ENCODE results near the gene ADD1. TPM values are rescaled to one million over a fixed set of nuclear protein-coding genes. Genes with fewer than 3 reads are reported as not detected.

Gene ADD1
- polyA plus RNA-seq, 3 donors: 254 to 268 (median 264) TPM

DNA sequence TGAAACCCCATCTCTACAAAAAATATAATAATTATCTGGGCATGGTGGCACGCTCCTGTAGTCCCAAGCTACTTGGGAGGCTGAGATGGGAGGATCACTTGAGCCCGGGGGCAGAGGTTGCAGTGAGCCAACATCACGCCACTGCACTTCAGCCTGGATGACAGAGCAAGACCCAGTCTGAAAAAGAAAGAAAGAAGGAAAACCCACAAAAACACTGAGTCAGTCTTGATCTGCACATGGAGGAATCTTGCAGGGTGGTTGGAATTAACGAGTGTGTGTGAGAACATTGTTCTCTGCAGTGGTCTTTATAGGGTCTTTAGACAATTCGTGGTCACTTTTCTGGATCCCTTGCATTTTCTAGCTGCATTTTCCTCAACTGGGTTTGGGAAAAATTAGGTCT lies 23.2 kb downstream of the ADD1 start:
- no peak for DNase-seq (ENCODE audit: extremely low read depth in 1 of 11, low read depth in 9 of 11, low spot score in 4 of 11)

DNA sequence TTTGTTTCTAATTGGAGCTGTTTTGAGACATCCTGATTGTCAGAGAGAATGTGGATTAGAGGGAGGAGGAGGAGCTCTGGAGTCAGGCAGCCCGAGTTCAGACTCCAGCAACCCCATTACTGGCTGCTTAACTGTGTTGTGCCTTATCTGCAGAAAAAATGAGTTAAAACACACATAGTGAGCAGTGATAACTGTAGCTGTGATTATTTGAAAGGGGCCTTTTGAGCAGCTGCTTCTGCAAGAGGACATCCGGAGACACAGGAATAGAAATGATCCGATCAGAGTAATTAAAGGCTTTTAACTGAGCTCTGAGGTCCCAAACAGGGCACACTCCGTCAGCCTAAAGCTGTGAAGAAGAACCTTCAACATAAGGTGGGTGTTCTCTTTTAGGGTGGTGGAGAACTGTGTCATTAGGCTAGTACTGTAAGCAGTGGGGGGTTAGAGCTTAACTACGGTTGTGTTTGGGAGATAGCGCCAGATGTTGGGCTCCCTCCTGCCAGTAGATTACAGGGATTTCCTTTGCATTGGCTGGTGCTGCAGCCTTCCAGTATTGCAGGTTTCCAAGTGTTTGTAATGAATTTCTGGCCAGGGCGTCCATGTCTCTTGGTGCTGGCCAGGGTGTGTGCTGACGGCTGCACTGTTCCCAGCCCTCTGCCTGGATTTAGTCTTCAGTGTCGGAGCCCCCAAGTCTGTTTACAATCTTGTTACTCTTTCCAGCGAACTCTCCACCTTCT lies 24.3 kb downstream of the ADD1 start:
- no peak for DNase-seq (ENCODE audit: extremely low read depth in 1 of 11, low read depth in 9 of 11, low spot score in 4 of 11)

DNA sequence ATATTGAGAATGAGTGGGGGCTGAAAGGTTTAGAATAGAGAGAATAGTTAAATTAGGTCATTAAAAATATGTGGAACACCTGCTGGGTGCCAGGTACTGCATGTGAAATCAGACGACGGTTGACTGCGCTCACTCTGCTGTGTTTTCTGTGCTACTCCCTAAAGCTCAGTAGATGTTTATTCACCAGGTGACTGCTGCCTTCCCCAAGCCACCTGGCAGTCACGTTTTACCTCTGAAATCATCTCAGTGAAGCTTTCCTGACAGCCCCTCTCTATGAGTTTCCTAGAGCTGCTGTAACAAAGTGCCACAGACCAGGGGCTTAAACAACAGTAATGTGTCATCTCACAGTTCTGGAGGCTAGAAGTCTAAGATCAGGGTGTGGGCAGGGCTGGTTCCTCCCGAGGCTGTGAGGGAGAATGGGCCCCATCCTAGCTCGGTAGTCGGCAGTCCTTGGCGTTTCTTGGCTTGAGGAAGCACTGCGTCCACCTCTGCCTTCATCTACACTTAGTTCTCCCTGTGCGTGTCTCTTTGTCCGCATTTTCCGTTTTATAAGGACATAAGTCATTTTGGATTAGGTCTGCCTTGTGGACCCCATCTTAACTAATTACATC lies 25.3 kb downstream of the ADD1 start:
- DNase-seq (ENCODE audit: extremely low read depth in 1 of 11, low read depth in 9 of 11, low spot score in 4 of 11): no peak

DNA sequence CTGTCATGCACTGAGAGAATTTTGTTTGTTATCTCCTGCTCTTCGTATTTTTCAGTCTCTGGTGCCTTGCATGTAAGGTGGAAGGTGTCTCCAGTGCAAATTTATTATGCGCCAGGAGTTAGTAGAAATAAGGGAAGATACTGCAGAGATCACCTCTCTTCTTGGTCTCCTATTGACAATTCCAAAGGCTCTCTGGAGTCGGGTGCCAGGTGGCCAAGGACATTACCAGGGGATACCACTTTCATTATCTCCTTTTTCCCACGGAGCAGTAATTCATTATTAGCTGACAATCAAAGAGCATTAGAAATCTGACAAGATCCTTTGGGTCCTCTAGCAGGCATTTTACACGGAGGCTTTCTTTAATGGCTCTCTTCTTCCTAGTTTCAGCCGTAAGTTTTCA lies 26.0 kb downstream of the ADD1 start:
- DNase-seq (ENCODE audit: extremely low read depth in 1 of 11, low read depth in 9 of 11, low spot score in 4 of 11): no peak

DNA sequence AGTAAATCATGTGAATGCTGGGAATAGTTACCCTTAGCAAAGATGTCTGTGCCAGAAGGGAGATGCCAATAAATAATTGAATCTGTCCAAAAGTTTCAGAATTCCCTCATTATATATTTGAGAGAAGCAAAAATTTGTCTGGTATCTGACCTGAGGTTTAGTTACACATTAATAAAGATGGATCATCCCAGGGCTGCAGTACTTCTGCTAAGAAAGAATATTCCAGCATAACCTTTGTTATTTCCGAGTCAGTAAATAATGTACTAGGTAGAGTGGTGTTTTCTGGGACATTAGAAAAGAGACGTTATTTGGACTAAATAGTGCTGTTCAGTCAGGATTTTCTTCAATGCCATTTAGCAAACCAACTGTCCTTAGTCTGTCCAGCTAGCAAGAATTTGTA lies 26.4 kb downstream of the ADD1 start:
- no peak for DNase-seq (ENCODE audit: extremely low read depth in 1 of 11, low read depth in 9 of 11, low spot score in 4 of 11)

DNA sequence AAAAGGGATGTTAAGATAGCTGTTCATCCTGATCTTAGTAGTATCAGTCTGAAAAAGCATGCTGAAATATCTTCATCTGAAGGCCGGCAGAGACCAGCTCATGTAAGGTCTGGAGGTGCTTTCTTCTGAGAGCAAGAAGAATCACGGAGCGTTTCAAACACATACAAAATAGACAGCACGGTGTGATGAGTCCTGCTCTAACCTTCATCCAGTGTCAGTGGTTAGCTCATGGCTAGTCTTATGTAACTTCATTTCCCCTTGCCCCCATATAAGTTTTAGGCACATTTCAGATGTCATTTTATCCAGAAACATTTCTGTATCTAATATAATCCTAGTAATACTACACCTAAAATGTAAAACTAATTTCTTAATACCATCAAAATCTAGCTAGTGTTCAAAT lies 27.8 kb downstream of the ADD1 start:
- DNase-seq (ENCODE audit: extremely low read depth in 1 of 11, low read depth in 9 of 11, low spot score in 4 of 11): no peak

DNA sequence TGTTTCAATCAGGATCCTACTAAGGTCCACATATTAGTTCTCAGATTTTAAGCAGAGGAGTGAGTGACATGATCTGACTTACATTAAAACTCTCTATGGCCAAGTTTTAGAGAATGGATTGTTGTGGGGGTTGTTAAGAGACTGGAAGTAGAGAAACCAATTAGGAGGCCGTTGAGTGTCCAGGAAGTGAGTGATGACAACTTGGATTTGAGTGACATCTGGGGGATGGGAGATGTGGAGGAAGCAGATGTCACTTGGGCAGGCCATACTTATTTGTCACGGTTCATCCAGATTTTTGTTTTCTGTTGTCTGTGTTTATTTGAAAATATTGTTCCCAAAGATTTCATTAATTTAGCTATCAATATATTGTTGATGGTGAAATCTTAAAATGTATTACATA lies 28.3 kb downstream of the ADD1 start:
- DNase-seq (ENCODE audit: extremely low read depth in 1 of 11, low read depth in 9 of 11, low spot score in 4 of 11): no peak

DNA sequence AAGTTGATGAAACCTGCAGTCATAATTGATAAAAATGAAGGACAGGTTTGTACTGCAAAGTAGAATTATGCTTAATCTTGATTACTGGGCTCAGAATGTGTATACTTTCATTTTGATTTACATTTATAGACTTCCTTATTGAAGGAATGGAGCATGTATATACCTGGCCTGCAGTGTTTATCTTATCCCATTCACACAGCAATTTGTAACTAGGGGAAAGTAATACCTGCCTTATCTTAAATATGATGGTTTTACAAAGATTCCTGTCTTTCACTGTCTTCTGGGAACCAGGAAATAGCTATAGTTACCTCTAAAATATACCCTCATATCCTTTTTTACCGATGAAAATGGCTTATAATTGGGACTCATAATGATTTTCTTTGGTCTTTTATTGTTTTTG lies 29.7 kb downstream of the ADD1 start:
- DNase-seq (ENCODE audit: extremely low read depth in 1 of 11, low read depth in 9 of 11, low spot score in 4 of 11): no peak

DNA sequence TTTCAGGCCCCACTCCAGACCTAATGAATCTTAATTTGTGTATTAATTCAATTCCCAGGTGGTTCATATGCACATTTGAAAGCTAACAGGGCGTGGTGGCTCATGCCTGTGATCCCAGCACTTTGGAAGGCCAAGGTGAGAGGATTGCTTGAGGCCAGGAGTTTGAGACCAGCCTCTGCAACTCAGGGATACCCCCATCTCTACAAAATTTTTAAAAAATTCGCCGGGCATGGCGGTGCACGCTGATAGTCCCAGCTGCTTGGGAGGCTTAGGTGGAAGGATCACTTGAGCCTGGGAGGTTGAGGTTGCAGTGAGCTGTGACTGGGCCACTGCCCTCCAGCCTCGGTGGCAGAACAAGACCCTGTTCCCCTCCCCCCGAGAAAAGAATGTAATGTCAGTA lies 31.2 kb downstream of the ADD1 start:
- DNase-seq (ENCODE audit: extremely low read depth in 1 of 11, low read depth in 9 of 11, low spot score in 4 of 11): no peak

DNA sequence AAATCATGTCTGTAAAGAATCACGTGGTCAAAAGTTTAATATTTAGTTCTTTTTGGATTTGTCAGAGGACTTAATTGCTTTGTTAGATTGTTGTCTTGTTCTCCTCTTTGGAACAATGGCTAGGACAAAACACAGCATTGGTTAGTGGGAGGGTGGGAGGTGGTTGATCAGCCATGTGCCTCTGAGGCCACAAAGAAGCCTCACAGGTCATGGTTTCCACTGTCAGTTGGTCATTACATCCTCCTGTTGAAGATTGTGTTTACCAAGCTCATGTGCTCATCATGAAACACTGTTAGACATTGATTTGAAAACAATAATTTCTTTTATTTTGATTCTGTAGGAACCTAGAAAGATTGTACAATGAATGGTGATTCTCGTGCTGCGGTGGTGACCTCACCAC lies 31.9 kb downstream of the ADD1 start:
- no peak for DNase-seq (ENCODE audit: extremely low read depth in 1 of 11, low read depth in 9 of 11, low spot score in 4 of 11)

DNA sequence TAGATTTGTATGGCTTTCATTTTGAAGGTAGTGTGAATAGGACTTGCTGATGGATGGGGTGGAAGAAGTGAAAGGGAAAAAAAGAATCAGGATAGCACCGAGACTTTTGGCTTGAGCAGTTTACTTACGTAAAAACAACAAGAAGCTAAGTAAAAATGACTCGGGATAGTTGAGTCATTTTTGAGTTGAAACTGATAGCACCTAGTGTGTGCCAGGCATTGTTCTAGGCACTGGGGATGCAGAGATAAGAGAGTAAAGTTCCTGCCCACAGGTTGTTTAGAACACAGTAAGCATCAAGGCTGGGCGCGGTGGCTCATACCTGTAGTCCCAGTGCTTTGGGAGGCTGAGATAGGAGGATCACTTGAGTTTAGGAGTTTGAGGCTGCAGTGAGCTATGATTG lies 34.7 kb downstream of the ADD1 start:
- DNase-seq (ENCODE audit: extremely low read depth in 1 of 11, low read depth in 9 of 11, low spot score in 4 of 11): no peak

DNA sequence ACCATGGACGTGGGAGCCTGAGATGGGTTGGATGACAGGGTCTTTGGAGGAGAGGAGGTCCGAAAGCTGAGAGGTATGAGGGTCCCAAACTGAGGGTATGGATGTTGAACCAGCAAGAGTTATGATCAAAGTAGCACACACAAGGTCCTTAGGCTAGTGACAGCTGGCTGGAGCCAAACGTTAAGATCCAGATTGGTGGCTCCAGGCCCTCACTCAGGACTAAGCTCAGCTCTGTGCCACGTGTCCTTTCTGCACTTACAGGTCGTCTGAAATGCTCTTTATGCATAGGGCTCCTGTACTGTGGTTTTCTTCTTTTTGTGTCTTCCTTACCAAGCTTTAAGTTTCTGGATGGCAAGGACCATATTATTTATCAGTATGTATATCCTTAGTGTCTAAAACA lies 35.4 kb downstream of the ADD1 start:
- DNase-seq (ENCODE audit: extremely low read depth in 1 of 11, low read depth in 9 of 11, low spot score in 4 of 11): no peak

DNA sequence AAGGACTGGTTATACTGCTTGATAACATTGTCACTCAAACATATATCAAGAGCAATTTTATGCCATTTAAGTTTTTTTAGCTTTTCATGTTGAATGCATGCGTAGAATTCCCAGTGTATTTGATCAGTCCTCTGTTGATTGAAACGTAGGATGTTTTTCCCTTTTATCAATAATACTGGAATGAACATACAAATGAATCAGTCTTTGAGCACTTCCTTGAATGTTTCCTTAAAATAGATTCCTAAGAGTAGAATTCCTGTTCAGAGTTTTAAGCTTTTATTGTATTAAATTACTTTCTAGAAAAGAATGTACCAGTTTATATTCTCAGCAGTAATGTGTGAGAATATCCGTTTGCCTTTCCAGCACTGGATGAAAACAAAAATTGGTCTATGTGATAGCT lies 37.8 kb downstream of the ADD1 start:
- DNase-seq (ENCODE audit: extremely low read depth in 1 of 11, low read depth in 9 of 11, low spot score in 4 of 11): no peak

DNA sequence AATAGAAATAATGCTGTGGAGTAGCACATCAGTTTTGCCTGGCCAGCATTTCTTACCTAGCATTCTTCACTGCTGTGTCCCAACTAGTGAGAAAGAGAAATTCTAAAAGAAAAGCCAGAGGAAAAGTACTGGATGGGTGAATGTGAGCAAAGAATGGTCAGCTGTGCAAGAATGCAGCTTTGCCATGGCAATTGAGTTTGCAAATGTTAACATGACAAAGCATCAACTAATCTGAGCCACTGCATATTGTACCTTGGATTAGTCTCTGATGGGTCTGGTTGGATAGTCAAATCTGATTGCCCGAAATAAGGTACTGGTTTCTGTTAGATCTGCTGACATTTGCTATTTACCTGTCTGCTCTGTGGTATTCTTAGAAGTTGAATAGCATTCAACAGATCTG lies 38.7 kb downstream of the ADD1 start:
- DNase-seq (ENCODE audit: extremely low read depth in 1 of 11, low read depth in 9 of 11, low spot score in 4 of 11): no peak

DNA sequence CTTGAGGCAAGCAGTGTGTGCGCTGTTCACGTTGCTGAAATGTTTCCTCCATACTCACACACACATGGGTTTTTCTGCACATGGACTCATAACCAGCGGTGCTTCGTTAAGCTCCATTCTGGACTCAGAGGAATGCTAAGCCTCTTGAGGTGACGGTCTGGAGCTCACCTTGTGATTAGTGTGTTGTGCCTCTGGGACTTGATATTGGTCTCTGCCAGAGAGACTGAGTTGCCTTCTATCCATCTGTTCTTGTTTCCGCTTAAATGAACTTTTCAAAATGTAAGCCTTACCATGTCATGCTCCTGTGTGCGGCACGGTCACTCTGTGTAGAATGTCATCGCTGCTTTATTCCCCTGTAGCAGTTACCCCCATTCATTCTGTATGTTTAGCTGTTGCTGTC lies 42.5 kb downstream of the ADD1 start:
- DNase-seq (ENCODE audit: extremely low read depth in 1 of 11, low read depth in 9 of 11, low spot score in 4 of 11): no peak

DNA sequence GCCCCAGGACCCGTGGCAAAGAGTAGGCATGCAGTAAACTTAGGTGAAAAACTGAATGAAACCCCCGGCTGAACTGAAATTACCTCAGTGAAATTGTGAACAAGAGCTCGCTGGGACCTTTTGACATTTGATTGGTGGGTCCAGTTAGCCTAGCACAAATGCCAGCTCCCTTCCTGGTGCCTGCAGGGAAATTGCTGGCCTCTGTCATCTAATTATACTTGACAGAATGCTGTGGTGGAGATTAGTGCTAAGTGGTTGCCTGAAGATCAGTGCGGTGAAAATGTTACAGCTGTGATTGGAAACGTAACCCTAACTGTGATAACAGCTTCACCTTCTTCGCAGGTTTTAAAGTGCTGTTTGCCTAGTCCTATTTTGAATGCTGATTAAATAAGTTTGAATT lies 43.0 kb downstream of the ADD1 start:
- no peak for DNase-seq (ENCODE audit: extremely low read depth in 1 of 11, low read depth in 9 of 11, low spot score in 4 of 11)

DNA sequence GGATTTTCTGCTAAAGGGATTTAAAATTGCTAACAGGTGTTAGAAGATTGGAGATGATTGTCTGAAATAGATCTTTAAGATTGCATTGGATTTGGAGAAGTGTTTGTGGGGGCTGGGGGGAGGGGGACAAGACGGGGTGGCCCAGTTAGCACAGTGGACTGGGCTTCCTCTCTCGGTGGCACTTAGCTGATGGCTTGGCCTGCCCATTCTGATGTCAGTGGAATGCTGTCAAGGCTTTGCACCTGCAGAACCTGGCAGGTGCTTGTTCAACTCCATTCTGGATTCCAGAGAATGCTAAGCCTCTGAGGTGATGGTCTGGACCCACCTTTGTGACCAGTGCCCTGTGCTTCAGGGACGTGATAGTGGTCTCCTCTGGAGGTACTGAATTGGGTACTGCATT lies 43.7 kb downstream of the ADD1 start:
- no peak for DNase-seq (ENCODE audit: extremely low read depth in 1 of 11, low read depth in 9 of 11, low spot score in 4 of 11)

DNA sequence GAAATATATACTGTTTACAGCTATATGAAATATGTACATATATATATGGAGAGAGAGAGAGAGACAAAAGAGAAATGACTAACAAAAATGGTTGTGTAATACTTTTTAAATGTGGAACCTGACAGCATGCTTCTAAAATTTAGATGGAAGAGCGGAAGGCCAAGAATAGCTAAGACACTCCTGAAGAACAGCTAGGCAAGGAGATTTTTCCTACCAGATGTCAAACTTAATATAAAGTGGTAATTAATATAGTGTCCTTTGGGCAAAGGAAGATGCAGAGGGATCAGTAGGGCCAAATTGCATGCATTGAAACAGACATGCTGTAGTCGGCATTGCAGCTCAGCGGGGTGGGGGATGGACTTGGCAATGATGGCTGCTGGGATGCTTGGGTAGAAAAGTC lies 45.2 kb downstream of the ADD1 start:
- DNase-seq (ENCODE audit: extremely low read depth in 1 of 11, low read depth in 9 of 11, low spot score in 4 of 11): no peak

DNA sequence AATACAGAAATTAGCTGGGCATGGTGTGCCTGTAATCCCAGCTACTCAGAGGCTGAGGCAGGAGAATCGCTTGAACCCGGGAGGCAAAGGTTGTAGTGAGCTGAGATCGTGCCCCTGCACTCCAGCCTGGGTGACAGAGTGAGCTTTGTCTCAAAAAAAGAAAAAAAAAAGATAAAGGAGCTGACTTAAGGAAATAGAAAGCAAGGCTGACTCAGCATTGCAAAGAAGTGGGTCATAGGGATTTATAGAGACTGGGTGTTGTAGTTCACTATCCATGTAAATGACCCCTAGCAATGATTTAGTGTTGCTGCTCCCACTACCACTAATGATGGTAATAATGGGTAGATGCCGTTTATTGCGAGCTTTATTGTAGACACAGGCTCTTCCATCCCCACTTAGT lies 47.6 kb downstream of the ADD1 start:
- DNase-seq (ENCODE audit: extremely low read depth in 1 of 11, low read depth in 9 of 11, low spot score in 4 of 11): no peak

DNA sequence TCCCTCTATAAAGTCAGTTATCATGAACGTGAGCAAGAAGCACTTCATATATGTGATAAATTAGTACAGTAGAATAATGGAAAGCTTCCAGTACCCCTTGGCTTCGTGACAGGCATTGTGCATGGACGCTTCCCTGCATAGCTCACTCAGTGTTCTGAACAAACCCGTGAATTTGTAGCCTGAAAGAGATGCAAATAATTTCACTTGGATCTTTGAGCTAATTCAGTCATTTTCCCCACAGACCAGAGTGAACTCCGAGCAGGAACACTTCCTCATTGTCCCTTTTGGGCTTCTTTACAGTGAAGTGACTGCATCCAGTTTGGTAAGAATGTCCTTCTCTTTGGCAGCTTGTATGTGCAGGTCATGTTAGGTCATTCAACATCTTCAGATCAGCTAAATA lies 50.1 kb downstream of the ADD1 start:
- DNase-seq (ENCODE audit: extremely low read depth in 1 of 11, low read depth in 9 of 11, low spot score in 4 of 11): no peak

DNA sequence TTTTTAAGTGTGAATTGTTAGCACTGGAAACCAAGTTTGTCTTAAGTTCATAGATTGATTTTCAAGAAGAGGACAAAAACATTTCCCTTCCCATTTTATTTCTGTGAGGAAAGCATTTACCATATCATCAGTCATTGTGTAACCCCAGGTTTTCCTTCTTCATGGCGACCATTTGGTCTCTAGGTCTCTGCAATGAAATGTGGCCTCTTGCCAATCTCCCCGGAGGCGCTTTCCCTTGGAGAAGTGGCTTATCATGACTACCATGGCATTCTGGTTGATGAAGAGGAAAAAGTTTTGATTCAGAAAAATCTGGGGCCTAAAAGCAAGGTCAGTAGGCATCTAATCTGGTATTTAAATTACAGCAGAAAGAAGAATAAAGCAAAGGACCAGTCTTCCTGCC lies 54.4 kb downstream of the ADD1 start:
- DNase-seq (ENCODE audit: extremely low read depth in 1 of 11, low read depth in 9 of 11, low spot score in 4 of 11): no peak

Data from renal cortex interstitium (tissue), 11 donors.